Activated T-cell treated with anti-CD3 and anti-CD28 coated beads, Interleukin-2, amount 50 U/mL, for 48 hours (primary cell): ENCODE measurements around the gene AGAP1.

Source experiments
- DNase-seq, 2 experiments: peaks; one replicate each; pipeline ENCODE4 v3.0.0-alpha.2; 2020

The AGAP1 gene

GRCh38 chr2:235781775-235782174 is 287.9 kb downstream of the AGAP1 start:
- DNase-seq, result no peak

- no peak for DNase-seq
These were observed 290.9 kb downstream of the AGAP1 start for GRCh38 chr2:235784788-235785187.

- DNase-seq, result no peak
These were observed 295.7 kb downstream of the AGAP1 start for GRCh38 chr2:235789552-235789951.

- DNase-seq, result no peak
These were observed 299.4 kb downstream of the AGAP1 start for GRCh38 chr2:235793163-235793752.

- DNase-seq, result no peak
These were observed 305.4 kb downstream of the AGAP1 start for GRCh38 chr2:235799281-235799680.

GRCh38 chr2:235802542-235802941 is 308.7 kb downstream of the AGAP1 start:
- no peak for DNase-seq

- no peak for DNase-seq
These were observed 309.2 kb downstream of the AGAP1 start for GRCh38 chr2:235803028-235803427.

- no peak for DNase-seq
These were observed 310.8 kb downstream of the AGAP1 start for GRCh38 chr2:235804676-235805075.

- no peak for DNase-seq
These were observed 313.3 kb downstream of the AGAP1 start for GRCh38 chr2:235806986-235807750.

- DNase-seq, result no peak
These were observed 314.5 kb downstream of the AGAP1 start for GRCh38 chr2:235808366-235808765.

GRCh38 chr2:235810252-235810651 is 316.4 kb downstream of the AGAP1 start:
- DNase-seq, result no peak

- DNase-seq, result no peak
These were observed 317.0 kb downstream of the AGAP1 start for GRCh38 chr2:235810846-235811245.

- no peak for DNase-seq
These were observed 317.8 kb downstream of the AGAP1 start for GRCh38 chr2:235811446-235812184.

GRCh38 chr2:235812185-235812665 is 318.4 kb downstream of the AGAP1 start:
- no peak for DNase-seq

- DNase-seq, result no peak
These were observed 319.6 kb downstream of the AGAP1 start for GRCh38 chr2:235813398-235813797.

- DNase-seq, result no peak
These were observed 326.7 kb downstream of the AGAP1 start for GRCh38 chr2:235820571-235820970.

GRCh38 chr2:235824331-235824730 is 330.5 kb downstream of the AGAP1 start:
- no peak for DNase-seq

GRCh38 chr2:235825946-235826345 is 332.1 kb downstream of the AGAP1 start:
- no peak for DNase-seq

GRCh38 chr2:235826826-235827225 is 333.0 kb downstream of the AGAP1 start:
- no peak for DNase-seq

- no peak for DNase-seq
These were observed 333.7 kb downstream of the AGAP1 start for GRCh38 chr2:235827585-235827992.

- DNase-seq, result no peak
These were observed 335.9 kb downstream of the AGAP1 start for GRCh38 chr2:235829726-235830125.

- DNase-seq, result no peak
These were observed 337.9 kb downstream of the AGAP1 start for GRCh38 chr2:235831755-235832154.

GRCh38 chr2:235832941-235833340 is 339.1 kb downstream of the AGAP1 start:
- DNase-seq, result no peak
